Hepatocyte (in vitro differentiated cells): Measurements from ENCODE around the gene SMIM45.

Source experiments
- DNase-seq: peaks from one replicate; pipeline ENCODE4 v3.0.0-alpha.2; 2016; ENCODE audit warnings: low spot score
- H2AFZ ChIP-seq: fragments of 200-600 bp; sonication (generic); 2 replicates; pipeline ENCODE4 v1.6.0; 2016; ENCODE audit warnings: antibody characterized with exemption, mild to moderate bottlenecking
- H3K27ac ChIP-seq: fragments of 200-600 bp; sonication (generic); 2 replicates; pipeline ENCODE4 v1.5.1; 2016; ENCODE audit warnings: mild to moderate bottlenecking
- H3K27me3 ChIP-seq: fragments of 200-600 bp; sonication (generic); 2 replicates; pipeline ENCODE4 v1.6.1; 2016
- H3K36me3 ChIP-seq: fragments of 200-600 bp; sonication (generic); replicated peaks from 2 replicates; pipeline ENCODE4 v1.5.1; 2016; ENCODE audit warnings: low read depth; ENCODE audit not compliant: insufficient read depth
- H3K4me1 ChIP-seq: fragments of 200-600 bp; sonication (generic); 2 replicates; pipeline ENCODE4 v1.5.1; 2016; ENCODE audit warnings: mild to moderate bottlenecking, moderate library complexity; ENCODE audit not compliant: insufficient read depth
- H3K4me2 ChIP-seq: fragments of 200-600 bp; sonication (generic); 2 replicates; pipeline ENCODE4 v1.6.0; 2016
- H3K4me3 ChIP-seq: fragments of 200-600 bp; sonication (generic); 2 replicates; pipeline ENCODE4 v1.5.1; 2016; ENCODE audit warnings: mild to moderate bottlenecking
- H3K79me2 ChIP-seq: fragments of 200-600 bp; sonication (generic); 2 replicates; pipeline ENCODE4 v1.6.0; 2017; ENCODE audit warnings: mild to moderate bottlenecking
- H3K9me2 ChIP-seq: fragments of 200-600 bp; sonication (generic); replicated peaks from 2 replicates; pipeline ENCODE4 v1.6.0; 2017; ENCODE audit warnings: mild to moderate bottlenecking; ENCODE audit not compliant: insufficient read depth
- H3K9me3 ChIP-seq: fragments of 200-600 bp; sonication (generic); 2 replicates; pipeline ENCODE4 v1.5.1; 2016; ENCODE audit warnings: low read depth, mild to moderate bottlenecking
- H4K20me1 ChIP-seq: fragments of 200-600 bp; sonication (generic); 2 replicates; pipeline ENCODE4 v1.6.0; 2016; ENCODE audit warnings: mild to moderate bottlenecking; ENCODE audit not compliant: insufficient read depth, poor library complexity, severe bottlenecking
- CTCF ChIP-seq: fragments of 200-600 bp; sonication (generic); IDR thresholded peaks from 2 replicates; pipeline ENCODE4 v1.5.1; 2016; ENCODE audit warnings: antibody characterized with exemption, mild to moderate bottlenecking; ENCODE audit not compliant: poor library complexity
- EZH2 ChIP-seq: fragments of 200-600 bp; sonication (generic); IDR thresholded peaks from 2 replicates; pipeline ENCODE4 v1.6.1; 2016; ENCODE audit warnings: antibody characterized with exemption, mild to moderate bottlenecking, borderline replicate concordance
- EZH2phosphoT487 ChIP-seq: fragments of 200-600 bp; sonication (generic); IDR thresholded peaks from one replicate; pipeline ENCODE4 v1.6.1; 2018; ENCODE audit warnings: antibody characterized with exemption, mild to moderate bottlenecking, low read depth, moderate library complexity; ENCODE audit not compliant: unreplicated experiment, severe bottlenecking
- WGBS: methylation state at CpG from one replicate; pipeline ENCODE4 v1.1.6; 2016; ENCODE audit warnings: low lambda C conversion rate; ENCODE audit errors: missing lambda C conversion rate; 5-methylcytosine and 5-hydroxymethylcytosine counted together

Gene SMIM45

GRCh38 chr22:41905411-41906202 lies 46.3 kb upstream of the SMIM45 start:
- H3K27me3 ChIP-seq: peaks cover 16% of the 10 kb centered on the region
- H3K4me2 ChIP-seq: no peak overlapping the region
- H2AFZ ChIP-seq: no peak overlapping the region
- no peak for DNase-seq
- H3K79me2 ChIP-seq: no peaks in the 10 kb centered on the region
- no peak overlapping the region for H3K27ac ChIP-seq
- no peak overlapping the region for H3K4me3 ChIP-seq
- no peaks in the 10 kb centered on the region for H3K9me3 ChIP-seq
- no peaks in the 10 kb centered on the region for H3K36me3 ChIP-seq
- TF ChIP-seq CTCF: no peak
- TF ChIP-seq EZH2phosphoT487: no peak
- TF ChIP-seq EZH2: no peak
- H4K20me1 ChIP-seq: peaks cover 20% of the 10 kb centered on the region
- no peaks in the 10 kb centered on the region for H3K9me2 ChIP-seq
- WGBS: 95% methylated on average over 22 of the region's 23 CpGs
- peaks cover 7% of the 10 kb centered on the region for H3K4me1 ChIP-seq

GRCh38 chr22:41906822-41907221 lies 45.1 kb upstream of the SMIM45 start:
- H3K36me3 ChIP-seq: no peaks in the 10 kb centered on the region
- no peak for DNase-seq
- no peak overlapping the region for H3K4me2 ChIP-seq
- peaks cover 22% of the 10 kb centered on the region for H4K20me1 ChIP-seq
- H3K4me3 ChIP-seq: no peak overlapping the region
- 97% methylated on average over 5 of the region's 5 CpGs for WGBS
- no peaks in the 10 kb centered on the region for H3K9me2 ChIP-seq
- peaks cover 28% of the 10 kb centered on the region for H3K27me3 ChIP-seq
- TF ChIP-seq CTCF: no peak
- no peak for TF ChIP-seq EZH2
- no peak for TF ChIP-seq EZH2phosphoT487
- no peak overlapping the region for H3K27ac ChIP-seq
- H2AFZ ChIP-seq: no peak overlapping the region
- peaks cover 13% of the 10 kb centered on the region for H3K4me1 ChIP-seq
- H3K79me2 ChIP-seq: no peaks in the 10 kb centered on the region
- no peaks in the 10 kb centered on the region for H3K9me3 ChIP-seq

- Histone ChIP-seq H3K9me3 (no peaks in the 10 kb centered on the region), H3K9me2 (no peaks in the 10 kb centered on the region), H3K27me3 (peaks cover 37% of the 10 kb centered on the region), H3K36me3 (no peaks in the 10 kb centered on the region), H3K4me1 (peaks cover 13% of the 10 kb centered on the region), H3K27ac (no peak overlapping the region), H4K20me1 (peaks cover 22% of the 10 kb centered on the region), H3K79me2 (no peaks in the 10 kb centered on the region), H2AFZ (no peak overlapping the region), H3K4me3 (no peak overlapping the region), H3K4me2 (no peak overlapping the region)
- no peak for TF ChIP-seq CTCF
- TF ChIP-seq EZH2phosphoT487: no peak
- no peak for TF ChIP-seq EZH2
- DNase-seq: no peak
- 88% methylated on average over 10 of the region's 10 CpGs for WGBS
Observed at GRCh38 chr22:41907436-41908401, 44.2 kb upstream of the SMIM45 start.
